Measurements from ENCODE around the gene BCL2A1. TPM values are rescaled to one million over a fixed set of nuclear protein-coding genes. Genes with fewer than 3 reads are reported as not detected.
A peak's percentile ranks its signal among the peaks of the same experiment; 100 is the strongest.

BCL2A1 gene
- polyA plus RNA-seq, 1 donor (not counting 4 experiments of a cell fraction or from before 2014, with no cell fraction given), result 0.10 TPM

GRCh38 chr15:79924379-79924778 is 46.6 kb downstream of the BCL2A1 start:
- H3K4me2 ChIP-seq (ENCODE audit: control insufficient read depth, extremely low read depth, insufficient read depth, low read depth, low read length), result peak overlapping the region; percentile 73
- peak overlapping the region; percentile 73 to 96 (median 89) for H3K4me3 ChIP-seq (ENCODE audit: control insufficient read depth in 2 of 3, extremely low read depth in 1 of 3, insufficient read depth in 2 of 3, low read depth in 1 of 3, low read length in 3 of 3)
- no peak for FAIRE-seq
- dilution Hi-C loops (cut with MboI; ENCODE audit: extremely low pct_ligation_motif_present, low sequenced_read_pairs), result no loop called here
- H3K9ac ChIP-seq (ENCODE audit: control insufficient read depth, extremely low read depth, insufficient read depth, low read length), result peak overlapping the region; percentile 69
- H4K20me1 ChIP-seq (ENCODE audit: control insufficient read depth, extremely low read depth, insufficient read depth, low read length), result no peaks in the 10 kb centered on the region
- H3K79me2 ChIP-seq (ENCODE audit: control insufficient read depth, insufficient read depth, low read length), result peaks cover 24% of the 10 kb centered on the region
- DNase-seq (ENCODE audit: low read depth, low spot score), result no peak
- H3K27me3 ChIP-seq (ENCODE audit: control insufficient read depth, extremely low read depth, insufficient read depth, low read length), result no peaks in the 10 kb centered on the region
- H3K36me3 ChIP-seq (ENCODE audit: control insufficient read depth in 2 of 2, extremely low read depth in 1 of 2, insufficient read depth in 2 of 2, low read length in 2 of 2), result peaks cover 0 to 4% of the 10 kb centered on the region in 2 experiments
- H3K9me1 ChIP-seq (ENCODE audit: control insufficient read depth, extremely low read depth, insufficient read depth, low read length), result no peaks in the 10 kb centered on the region
- H3K4me1 ChIP-seq (ENCODE audit: control insufficient read depth, extremely low read depth, insufficient read depth, low read length), result no peaks in the 10 kb centered on the region
- H2AFZ ChIP-seq (ENCODE audit: control insufficient read depth, low read length), result peak overlapping the region; percentile 94
- no peak for TF ChIP-seq CTCF (optimal IDR thresholded peaks at IDR 0.05 in 1 of 3, IDR thresholded peaks at IDR 0.05 in 1 of 3, conservative IDR thresholded peaks at IDR 0.05 in 1 of 3; ENCODE audit: extremely low read depth in 1 of 3, insufficient read depth in 2 of 3, low read length in 3 of 3)
- no peak for TF ChIP-seq EZH2 (IDR thresholded peaks at IDR 0.05; ENCODE audit: low read length)
- H3K27ac ChIP-seq (ENCODE audit: control insufficient read depth, insufficient read depth, low read length), result no peak overlapping the region
- peaks cover 4% of the 10 kb centered on the region for H3K9me3 ChIP-seq (ENCODE audit: control insufficient read depth, low read depth, low read length)

GRCh38 chr15:79923515-79924169 is 47.4 kb downstream of the BCL2A1 start:
- DNase-seq (ENCODE audit: low read depth, low spot score), result peak; percentile 71
- Histone ChIP-seq H4K20me1 (ENCODE audit: control insufficient read depth, extremely low read depth, insufficient read depth, low read length) (no peaks in the 10 kb centered on the region), H3K27me3 (ENCODE audit: control insufficient read depth, extremely low read depth, insufficient read depth, low read length) (no peaks in the 10 kb centered on the region), H3K36me3 (ENCODE audit: control insufficient read depth in 2 of 2, extremely low read depth in 1 of 2, insufficient read depth in 2 of 2, low read length in 2 of 2) (peaks cover 0 to 7% of the 10 kb centered on the region in 2 experiments), H2AFZ (ENCODE audit: control insufficient read depth, low read length) (peak overlapping the region; percentile 94), H3K4me2 (ENCODE audit: control insufficient read depth, extremely low read depth, insufficient read depth, low read depth, low read length) (peak overlapping the region; percentile 73), H3K27ac (ENCODE audit: control insufficient read depth, insufficient read depth, low read length) (peak overlapping the region; percentile 78), H3K4me1 (ENCODE audit: control insufficient read depth, extremely low read depth, insufficient read depth, low read length) (no peaks in the 10 kb centered on the region), H3K9ac (ENCODE audit: control insufficient read depth, extremely low read depth, insufficient read depth, low read length) (peak overlapping the region; percentile 76), H3K9me1 (ENCODE audit: control insufficient read depth, extremely low read depth, insufficient read depth, low read length) (no peaks in the 10 kb centered on the region), H3K9me3 (ENCODE audit: control insufficient read depth, low read depth, low read length) (peaks cover 8% of the 10 kb centered on the region), H3K79me2 (ENCODE audit: control insufficient read depth, insufficient read depth, low read length) (peaks cover 27% of the 10 kb centered on the region), H3K4me3 (ENCODE audit: control insufficient read depth in 2 of 3, extremely low read depth in 1 of 3, insufficient read depth in 2 of 3, low read depth in 1 of 3, low read length in 3 of 3) (peak overlapping the region; percentile 86 to 96 (median 89))
- dilution Hi-C loops (cut with MboI; ENCODE audit: extremely low pct_ligation_motif_present, low sequenced_read_pairs), result no loop called here
- TF ChIP-seq EZH2 (IDR thresholded peaks at IDR 0.05; ENCODE audit: low read length) (no peak), CTCF (optimal IDR thresholded peaks at IDR 0.05 in 1 of 3, IDR thresholded peaks at IDR 0.05 in 1 of 3, conservative IDR thresholded peaks at IDR 0.05 in 1 of 3; ENCODE audit: extremely low read depth in 1 of 3, insufficient read depth in 2 of 3, low read length in 3 of 3) (no peak)
- peak; percentile 55 for FAIRE-seq
